AG04450 (cell line): Measurements from ENCODE around the gene QARS1. TPM values are rescaled to one million over a fixed set of nuclear protein-coding genes. Genes with fewer than 3 reads are reported as not detected.

Source experiments
- CTCF ChIA-PET: fragments of 300-600, 350-600 bp; formaldehyde crosslinking; extraction: SDS; loops from one replicate; lab custom pipeline; 2022; ENCODE audit warnings: antibody characterized with exemption, inconsistent platforms; lab: Charles Lee
- POLR2A ChIA-PET: fragments of 350-600 bp; formaldehyde crosslinking; extraction: SDS; loops from one replicate; lab custom pipeline; 2021; ENCODE audit warnings: antibody characterized with exemption, inconsistent platforms; lab: Yijun Ruan, JAX
- DNase-seq: peaks from one replicate; pipeline ENCODE4 v3.0.0-alpha.2; 2011; ENCODE audit warnings: low read depth, low spot score
- H3K27ac ChIP-seq: one replicate; pipeline ENCODE4 v1.5.1; 2012; ENCODE audit warnings: low read depth, low read length, control low read depth
- H3K27me3 ChIP-seq: one replicate; pipeline ENCODE4 v1.6.0; 2012; ENCODE audit warnings: low read length; ENCODE audit not compliant: control insufficient read depth, insufficient read depth
- H3K4me3 ChIP-seq: 2 replicates; pipeline ENCODE4 v1.5.1; 2011; ENCODE audit warnings: mild to moderate bottlenecking, low read depth, low read length, control low read depth
- H3K9me3 ChIP-seq: 2 replicates; pipeline ENCODE4 v1.5.1; 2012; ENCODE audit warnings: low read length; ENCODE audit not compliant: control insufficient read depth, insufficient read depth
- polyA minus RNA-seq: library from RNA; depleted of rRNA, polyadenylated mRNA; stranded (reverse); fragments of >200 nt; gene quantifications from 2 replicates; pipeline ENCODE4 v1.2.3, GENCODE V29; 2011; rRNA and poly(A)+ RNA removed
- polyA plus RNA-seq: library from polyadenylated mRNA; depleted of rRNA; stranded (reverse); fragments of >200 nt; gene quantifications from 2 replicates; pipeline ENCODE4 v1.2.3, GENCODE V29; 2011; rRNA removed
- TF ChIP-seq, protein P1 (sequence below): IDR thresholded peaks from 2 replicates; pipeline ENCODE4 v1.5.1; 2011; ENCODE audit warnings: low read depth, low read length, control low read depth, inconsistent platforms

QARS1 gene
- polyA plus RNA-seq: 209 and 305 TPM in 2 replicates
- polyA minus RNA-seq: 216 and 375 TPM in 2 replicates

- H3K27ac ChIP-seq: peak within 1 kb of the TSS; percentile 90
- ChIA-PET POLR2A (interaction anchor here (0.5 to 2.9 kb wide), 6 partner anchors 11 to 239 kb away, joined by 4 to 20 read pairs (median 8); partner anchors contain the start of genes IMPDH2, QRICH1 and USP19), CTCF (interaction anchor here (0.9 to 1.0 kb wide), 2 partner anchors 10 to 11 kb away, joined by 4 read pairs; partner anchors contain the start of gene QRICH1)
These were observed at the start of gene QARS1 for GRCh38 chr3:49104427-49105291. TSS of gene QARS1 (minus strand) at chr3:49104757. CDS start at chr3:49104733, 24 bp downstream.

DNA sequence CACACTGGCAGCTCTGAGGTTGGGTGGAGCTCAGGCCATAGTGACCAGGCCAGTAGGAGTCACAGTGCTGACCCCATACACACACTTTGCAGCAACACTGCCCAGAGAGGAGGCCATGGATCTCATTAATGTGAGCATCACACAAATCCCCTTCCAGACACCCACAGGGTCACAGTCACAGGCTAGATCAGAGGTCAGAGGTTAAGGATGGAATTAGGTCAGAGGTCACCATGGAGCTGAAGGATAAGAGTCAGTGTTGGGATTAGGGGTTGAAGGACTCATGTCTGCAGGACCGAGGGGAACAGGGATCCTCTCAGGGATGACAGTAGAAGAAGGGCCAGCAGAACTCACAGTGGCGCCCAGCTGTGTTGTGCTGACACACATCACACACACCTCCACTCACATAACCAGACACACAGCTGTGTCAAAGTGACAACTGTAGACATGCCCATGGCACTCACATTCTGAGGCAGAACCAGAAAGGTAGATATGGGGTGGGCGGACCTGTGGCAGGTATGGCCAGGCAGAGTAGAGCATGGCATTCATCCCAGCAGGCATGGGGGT lies 48.9 kb upstream of the QARS1 start:
- no peaks in the 10 kb centered on the region for H3K27me3 ChIP-seq
- H3K27ac ChIP-seq: no peak overlapping the region
- ChIA-PET CTCF (interaction anchor here (0.6 to 1.5 kb wide), 2 partner anchors 17 to 1346 kb away, joined by 4 to 12 read pairs; no protein-coding TSS in a partner anchor), POLR2A (interaction anchor here (0.5 kb wide), 1 partner anchor 57 kb away, joined by 4 read pairs; no protein-coding TSS in a partner anchor)
- TF ChIP-seq, protein P1, sequence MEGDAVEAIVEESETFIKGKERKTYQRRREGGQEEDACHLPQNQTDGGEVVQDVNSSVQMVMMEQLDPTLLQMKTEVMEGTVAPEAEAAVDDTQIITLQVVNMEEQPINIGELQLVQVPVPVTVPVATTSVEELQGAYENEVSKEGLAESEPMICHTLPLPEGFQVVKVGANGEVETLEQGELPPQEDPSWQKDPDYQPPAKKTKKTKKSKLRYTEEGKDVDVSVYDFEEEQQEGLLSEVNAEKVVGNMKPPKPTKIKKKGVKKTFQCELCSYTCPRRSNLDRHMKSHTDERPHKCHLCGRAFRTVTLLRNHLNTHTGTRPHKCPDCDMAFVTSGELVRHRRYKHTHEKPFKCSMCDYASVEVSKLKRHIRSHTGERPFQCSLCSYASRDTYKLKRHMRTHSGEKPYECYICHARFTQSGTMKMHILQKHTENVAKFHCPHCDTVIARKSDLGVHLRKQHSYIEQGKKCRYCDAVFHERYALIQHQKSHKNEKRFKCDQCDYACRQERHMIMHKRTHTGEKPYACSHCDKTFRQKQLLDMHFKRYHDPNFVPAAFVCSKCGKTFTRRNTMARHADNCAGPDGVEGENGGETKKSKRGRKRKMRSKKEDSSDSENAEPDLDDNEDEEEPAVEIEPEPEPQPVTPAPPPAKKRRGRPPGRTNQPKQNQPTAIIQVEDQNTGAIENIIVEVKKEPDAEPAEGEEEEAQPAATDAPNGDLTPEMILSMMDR: no peak
- no peaks in the 10 kb centered on the region; the same call in 1 of the 2 replicates for H3K9me3 ChIP-seq
- no peak for DNase-seq
- no peak overlapping the region for H3K4me3 ChIP-seq

More at GRCh38 chr3:49104427-49105291, at the start of gene QARS1:
- Histone ChIP-seq H3K4me3 (peak within 1 kb of the TSS; percentile 87), H3K27me3 (no peaks in the 10 kb centered on the region), H3K9me3 (peaks cover 6% of the 10 kb centered on the region; the same call in 1 of the 2 replicates)
- TF ChIP-seq, protein P1: no peak
- DNase-seq: peak; percentile 73

DNA sequence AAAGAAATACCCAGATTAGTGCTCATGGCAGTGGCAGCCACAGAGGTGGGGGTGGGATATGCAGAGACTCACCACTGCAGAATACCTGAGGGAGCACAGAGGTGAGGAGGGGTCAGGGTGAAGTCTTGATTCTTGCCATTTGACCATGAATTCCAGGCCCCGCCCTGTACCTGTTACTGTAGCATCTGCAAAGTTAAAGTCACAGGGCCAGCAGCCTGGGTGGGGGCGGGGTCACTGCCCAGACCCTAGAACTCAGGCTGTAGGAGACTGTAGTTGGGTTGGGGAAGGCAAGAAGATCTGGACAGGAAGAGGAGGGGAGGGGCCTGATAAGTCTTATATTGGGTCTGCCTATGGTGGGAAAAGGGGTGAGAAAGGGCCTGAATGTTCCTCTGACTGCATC lies 47.1 kb upstream of the QARS1 start:
- DNase-seq: no peak
- ChIA-PET POLR2A (no interaction called here), CTCF (no interaction called here)
- H3K9me3 ChIP-seq: no peaks in the 10 kb centered on the region; the same call in 1 of the 2 replicates
- no peaks in the 10 kb centered on the region for H3K27me3 ChIP-seq
- TF ChIP-seq, protein P1: no peak
- no peak overlapping the region for H3K4me3 ChIP-seq
- H3K27ac ChIP-seq: no peak overlapping the region

- Histone ChIP-seq H3K4me3 (no peak overlapping the region), H3K27me3 (no peaks in the 10 kb centered on the region), H3K27ac (no peak overlapping the region), H3K9me3 (no peaks in the 10 kb centered on the region; the same call in 1 of the 2 replicates)
- CTCF ChIA-PET: interaction anchor here (0.7 kb wide), 1 partner anchor 336 kb away, joined by 3 read pairs; no protein-coding TSS in a partner anchor
- TF ChIP-seq, protein P1: no peak
- POLR2A ChIA-PET: no interaction called here
- DNase-seq: no peak
These were observed 43.6 kb upstream of the QARS1 start for GRCh38 chr3:49148159-49148558.
